Thymus (tissue), 11 donors: Measurements from ENCODE around the gene TCAP. TPM values are rescaled to one million over a fixed set of nuclear protein-coding genes. Genes with fewer than 3 reads are reported as not detected.
"Not testable (repeated sequence)": the region's sequence is repeated elsewhere in the genome, so short reads cannot be mapped to it uniquely, and the experiment has no call there.

ENCODE experiments used
- DNase-seq, 9 donors: peaks; one replicate each; pipeline ENCODE4 v3.0.0-alpha.2; 2013; ENCODE audit warnings: low spot score in 9 of 9, low read depth in 6 of 9, missing footprints in 1 of 9
- H3K27ac ChIP-seq, 2 donors: one replicate each; pipeline ENCODE4 v1.5.1; 2013; ENCODE audit warnings: control low read depth in 1 of 2, low read depth in 1 of 2, low read length in 1 of 2, mild to moderate bottlenecking in 1 of 2, moderate library complexity in 1 of 2
- H3K27me3 ChIP-seq, 2 donors: one replicate each; pipeline ENCODE4 v1.5.1; 2013; ENCODE audit warnings: low read length in 1 of 2; ENCODE audit not compliant: control insufficient read depth in 2 of 2, insufficient read depth in 1 of 2
- H3K36me3 ChIP-seq, 2 donors: one replicate each; pipeline ENCODE4 v1.5.1; 2013; ENCODE audit warnings: low read length in 1 of 2, mild to moderate bottlenecking in 1 of 2, moderate library complexity in 1 of 2; ENCODE audit not compliant: control insufficient read depth in 2 of 2, insufficient read depth in 2 of 2
- H3K4me1 ChIP-seq, 2 donors: one replicate each; pipeline ENCODE4 v1.5.1; 2013; ENCODE audit warnings: low read length in 2 of 2; ENCODE audit not compliant: control insufficient read depth in 2 of 2, insufficient read depth in 2 of 2
- H3K4me3 ChIP-seq, 2 donors: one replicate each; pipeline ENCODE4 v1.5.1; 2013; ENCODE audit warnings: low read length in 2 of 2, control low read depth in 1 of 2, mild to moderate bottlenecking in 1 of 2
- H3K9me3 ChIP-seq, 2 donors: one replicate each; pipeline ENCODE4 v1.5.1; 2013; ENCODE audit warnings: low read length in 1 of 2, mild to moderate bottlenecking in 1 of 2; ENCODE audit not compliant: control insufficient read depth in 2 of 2, insufficient read depth in 1 of 2
- WGBS: extraction: QIAGEN DNeasy Blood & Tissue Kit; methylation state at CpG from one replicate; pipeline ENCODE4 v1.1.7; 2013; 5-methylcytosine and 5-hydroxymethylcytosine counted together
- polyA plus RNA-seq: library from polyadenylated mRNA; stranded (reverse); fragments of 200-250 nt; gene quantifications from one replicate; pipeline ENCODE4 v1.2.3, GENCODE V29; 2013
- total RNA-seq: library from RNA; stranded (reverse); fragments of 120-200 nt; gene quantifications from one replicate; pipeline ENCODE4 v1.2.4, GENCODE V29; 2013
- donor health status: healthy.

The TCAP gene
- total and polyA plus RNA-seq, 2 donors: 0.28 to 1.7 TPM

DNA sequence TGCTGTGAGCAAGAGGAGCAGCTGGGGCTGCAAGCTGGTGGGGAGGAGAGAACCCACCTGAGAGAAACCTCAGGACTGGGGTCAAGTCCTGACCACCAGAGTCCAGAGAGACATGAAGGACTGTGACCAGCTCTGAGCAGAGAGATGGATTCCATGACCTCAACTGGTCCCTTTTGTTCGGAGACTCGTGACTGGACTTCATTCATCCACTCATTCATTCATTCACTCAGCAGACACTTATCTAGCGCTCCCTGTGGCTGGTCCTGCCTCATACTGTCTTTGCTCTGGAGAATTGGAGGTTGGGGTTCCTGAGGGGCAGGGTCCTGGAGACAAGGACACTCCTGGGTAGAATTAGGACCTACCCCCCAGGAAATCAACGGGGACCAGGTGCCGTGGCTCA, 38.8 kb downstream of the TCAP start:
- H3K4me3 ChIP-seq: no peak overlapping the region
- H3K9me3 ChIP-seq: no peaks in the 10 kb centered on the region
- no peak overlapping the region for H3K27ac ChIP-seq
- H3K27me3 ChIP-seq: peaks cover 24 to 41% of the 10 kb centered on the region in 2 donors
- H3K4me1 ChIP-seq: peaks cover 6 to 15% of the 10 kb centered on the region in 2 donors
- 95% methylated on average over 5 of the region's 5 CpGs for WGBS
- DNase-seq: no peak
- no peaks in the 10 kb centered on the region for H3K36me3 ChIP-seq

GRCh38 chr17:39704821-39705551, 39.8 kb downstream of the TCAP start:
- Histone ChIP-seq H3K4me1 (peaks cover 6 to 18% of the 10 kb centered on the region in 2 donors), H3K27ac (no peak overlapping the region), H3K4me3 (no peak overlapping the region), H3K36me3 (no peaks in the 10 kb centered on the region), H3K27me3 (peaks cover 16 to 31% of the 10 kb centered on the region in 2 donors), H3K9me3 (no peaks in the 10 kb centered on the region)
- no peak for DNase-seq
- WGBS: 95% methylated on average over 11 of the region's 11 CpGs

- WGBS: 97% methylated on average over 12 of the region's 12 CpGs
- no peak overlapping the region for H3K27ac ChIP-seq
- peaks cover 8 to 22% of the 10 kb centered on the region in 2 donors for H3K27me3 ChIP-seq
- H3K4me3 ChIP-seq: no peak overlapping the region
- no peaks in the 10 kb centered on the region for H3K36me3 ChIP-seq
- peaks cover 6 to 21% of the 10 kb centered on the region in 2 donors for H3K4me1 ChIP-seq
- no peaks in the 10 kb centered on the region for H3K9me3 ChIP-seq
- DNase-seq: no peak
Measured at GRCh38 chr17:39705786-39706348, 40.7 kb downstream of the TCAP start.

- peaks cover 6 to 21% of the 10 kb centered on the region in 2 donors for H3K4me1 ChIP-seq
- 96% methylated on average over 8 of the region's 8 CpGs for WGBS
- H3K27ac ChIP-seq: no peak overlapping the region
Measured at GRCh38 chr17:39706383-39706782, 41.2 kb downstream of the TCAP start.

GRCh38 chr17:39706921-39707337, 41.8 kb downstream of the TCAP start:
- Histone ChIP-seq H3K27me3 (peaks cover 0 to 11% of the 10 kb centered on the region in 2 donors), H3K27ac (no peak overlapping the region), H3K4me1 (peaks cover 6 to 21% of the 10 kb centered on the region in 2 donors), H3K9me3 (no peaks in the 10 kb centered on the region), H3K36me3 (no peaks in the 10 kb centered on the region), H3K4me3 (no peak overlapping the region)
- DNase-seq: peak in 1 of 9 donors; percentile 23
- 71% methylated on average over 7 of the region's 7 CpGs for WGBS

More at GRCh38 chr17:39706383-39706782, 41.2 kb downstream of the TCAP start:
- H3K9me3 ChIP-seq: no peaks in the 10 kb centered on the region
- DNase-seq: no peak
- H3K36me3 ChIP-seq: no peaks in the 10 kb centered on the region
- peaks cover 3 to 17% of the 10 kb centered on the region in 2 donors for H3K27me3 ChIP-seq
- no peak overlapping the region for H3K4me3 ChIP-seq

- Histone ChIP-seq H3K9me3 (no peaks in the 10 kb centered on the region), H3K36me3 (no peaks in the 10 kb centered on the region), H3K4me3 (no peak overlapping the region), H3K27me3 (no peaks in the 10 kb centered on the region), H3K4me1 (peaks cover 6 to 19% of the 10 kb centered on the region in 2 donors), H3K27ac (no peak overlapping the region)
- no peak for DNase-seq
- 98% methylated on average over 14 of the region's 14 CpGs for WGBS
Measured at GRCh38 chr17:39709319-39709997, 44.3 kb downstream of the TCAP start.

GRCh38 chr17:39709998-39710964, 45.1 kb downstream of the TCAP start:
- Histone ChIP-seq H3K27ac (no peak overlapping the region), H3K4me3 (no peak overlapping the region), H3K36me3 (no peaks in the 10 kb centered on the region), H3K9me3 (no peaks in the 10 kb centered on the region), H3K4me1 (peaks cover 6 to 19% of the 10 kb centered on the region in 2 donors), H3K27me3 (no peaks in the 10 kb centered on the region)
- 96% methylated on average over 20 of the region's 20 CpGs for WGBS
- peak in 2 of 9 donors; percentile 25 to 35 for DNase-seq

DNA sequence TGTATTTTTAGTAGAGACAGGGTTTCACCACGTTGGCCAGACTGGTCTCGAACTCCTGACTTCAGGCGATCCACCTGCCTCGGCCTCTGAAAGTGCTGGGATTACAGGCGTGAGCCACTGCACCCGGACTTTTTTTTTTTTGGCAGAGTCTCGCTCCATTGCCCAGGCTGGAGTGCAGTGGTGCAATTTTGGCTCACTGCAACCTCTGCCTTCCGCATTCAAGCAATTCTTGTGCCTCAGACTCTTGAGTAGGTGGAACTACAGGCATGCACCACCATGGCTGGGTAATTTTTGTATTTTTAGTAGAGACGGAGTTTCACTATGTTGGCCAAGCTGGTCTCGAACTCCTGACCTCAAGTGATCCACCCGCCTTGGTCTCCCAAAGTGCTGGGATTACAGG, 45.9 kb downstream of the TCAP start:
- H3K4me1 ChIP-seq: peaks cover 6 to 19% of the 10 kb centered on the region in 2 donors
- not testable (repeated sequence) for H3K4me3 ChIP-seq, H3K36me3 ChIP-seq, H3K27ac ChIP-seq, H3K9me3 ChIP-seq, DNase-seq, H3K27me3 ChIP-seq
- WGBS: 95% methylated on average over 11 of the region's 11 CpGs
